Measurements from ENCODE around the gene RNF151. TPM values are rescaled to one million over a fixed set of nuclear protein-coding genes. Genes with fewer than 3 reads are reported as not detected.

The RNF151 gene
- total RNA-seq, 4 donors from 2014 or later: not detected

- TF ChIP-seq POLR2AphosphoS5 (IDR thresholded peaks at IDR 0.05): no peak
- TF ChIP-seq POLR2A (IDR thresholded peaks at IDR 0.05): no peak
- TF ChIP-seq CTCF (IDR thresholded peaks at IDR 0.05): no peak
- no peak for TF ChIP-seq EP300 (IDR thresholded peaks at IDR 0.05)
- 71% methylated on average over 5 of the region's 5 CpGs for WGBS
- no peak for DNase-seq (ENCODE audit: low spot score in 2 of 2)
- Histone ChIP-seq H3K36me3 (no peaks in the 10 kb centered on the region), H3K9me3 (no peaks in the 10 kb centered on the region), H3K4me1 (peaks cover 35% of the 10 kb centered on the region), H3K27ac (peak overlapping the region; percentile 8), H3K27me3 (peaks cover 41% of the 10 kb centered on the region), H3K4me3 (no peak overlapping the region)
These were observed 42.6 kb upstream of the RNF151 start for GRCh38 chr16:1924095-1924494.

DNA sequence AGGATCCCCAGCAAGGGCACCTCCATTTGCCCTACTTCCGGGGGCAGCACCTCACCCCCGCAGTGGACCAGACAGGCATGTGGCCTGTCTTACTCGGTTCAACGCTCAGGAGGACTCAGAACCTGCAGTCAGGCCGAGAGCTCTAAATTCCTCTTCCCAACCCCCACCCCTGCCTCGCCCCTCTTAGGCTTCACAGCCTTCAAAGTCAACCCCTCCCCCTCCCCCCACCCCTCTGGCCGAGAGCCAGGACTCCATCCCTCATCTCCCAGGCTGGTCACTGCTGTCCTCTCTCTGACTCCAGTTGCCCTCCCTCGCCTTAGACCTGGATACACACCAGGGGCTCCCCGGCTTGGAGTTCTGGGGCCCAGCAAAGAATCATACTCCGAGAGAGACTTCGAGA, 40.4 kb upstream of the RNF151 start:
- H3K27me3 ChIP-seq: peaks cover 19% of the 10 kb centered on the region
- DNase-seq (ENCODE audit: low spot score in 2 of 2): no peak
- H3K4me3 ChIP-seq: no peak overlapping the region
- no peak for TF ChIP-seq POLR2A (IDR thresholded peaks at IDR 0.05)
- TF ChIP-seq EP300 (IDR thresholded peaks at IDR 0.05): no peak
- no peak for TF ChIP-seq CTCF (IDR thresholded peaks at IDR 0.05)
- no peak for TF ChIP-seq POLR2AphosphoS5 (IDR thresholded peaks at IDR 0.05)
- H3K9me3 ChIP-seq: no peaks in the 10 kb centered on the region
- peaks cover 39% of the 10 kb centered on the region for H3K4me1 ChIP-seq
- 61% methylated on average over 11 of the region's 11 CpGs for WGBS
- H3K36me3 ChIP-seq: no peaks in the 10 kb centered on the region
- no peak overlapping the region for H3K27ac ChIP-seq

GRCh38 chr16:1929105-1929504, 37.6 kb upstream of the RNF151 start:
- WGBS: 6% methylated on average over 5 of the region's 11 CpGs
- TF ChIP-seq POLR2AphosphoS5 (IDR thresholded peaks at IDR 0.05): no peak
- TF ChIP-seq EP300 (IDR thresholded peaks at IDR 0.05): no peak
- TF ChIP-seq CTCF (IDR thresholded peaks at IDR 0.05): no peak
- TF ChIP-seq POLR2A (IDR thresholded peaks at IDR 0.05): no peak
- Histone ChIP-seq H3K36me3 (no peaks in the 10 kb centered on the region), H3K4me3 (peak overlapping the region; percentile 57), H3K4me1 (peaks cover 24% of the 10 kb centered on the region), H3K9me3 (no peaks in the 10 kb centered on the region), H3K27me3 (no peaks in the 10 kb centered on the region), H3K27ac (peak overlapping the region; percentile 77)
- DNase-seq (ENCODE audit: low spot score in 2 of 2): peak in 1 of 2 donors; percentile 61

DNA sequence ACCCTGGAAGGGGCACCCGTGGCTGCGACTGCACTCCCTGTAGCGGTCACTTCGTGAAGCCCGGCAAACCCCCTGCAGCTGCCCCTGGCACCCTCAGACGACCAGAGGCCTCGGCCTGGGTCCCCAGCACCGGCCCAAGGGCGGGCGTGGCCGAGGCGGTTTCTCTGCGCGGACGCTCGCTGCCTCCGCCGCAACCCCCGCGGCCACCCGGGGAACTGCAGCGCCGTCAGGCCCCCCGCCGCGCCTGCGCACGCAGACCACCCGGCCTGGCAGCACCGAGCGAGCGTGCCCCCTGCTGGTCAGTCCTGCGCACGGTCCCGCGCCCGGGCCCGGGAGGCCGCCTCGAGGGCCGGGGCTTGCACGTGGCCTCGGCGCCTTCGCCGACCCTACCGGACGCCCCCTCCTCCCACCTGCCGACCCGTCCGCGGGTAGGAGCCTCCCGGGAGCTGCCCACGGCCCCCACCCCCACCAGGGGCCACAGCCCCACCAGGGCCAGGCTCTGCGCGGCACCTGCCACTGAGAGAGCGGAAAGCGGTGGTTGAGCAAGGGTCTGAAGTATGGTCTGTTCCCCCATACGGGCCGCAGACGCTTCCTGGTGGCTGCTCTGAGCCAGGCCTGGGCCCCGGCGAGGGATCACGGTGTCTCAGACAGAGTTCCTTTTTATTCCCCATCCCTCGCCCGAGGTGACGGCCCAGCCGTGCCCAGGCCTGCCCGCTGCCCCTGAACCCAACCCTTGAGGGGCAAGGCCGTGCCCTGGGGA, 36.9 kb upstream of the RNF151 start:
- Histone ChIP-seq H3K27me3 (no peaks in the 10 kb centered on the region), H3K9me3 (no peaks in the 10 kb centered on the region), H3K27ac (peak overlapping the region; percentile 77), H3K36me3 (no peaks in the 10 kb centered on the region), H3K4me3 (peak overlapping the region; percentile 57), H3K4me1 (peaks cover 18% of the 10 kb centered on the region)
- TF ChIP-seq CTCF (IDR thresholded peaks at IDR 0.05) (peak; percentile 100), POLR2A (IDR thresholded peaks at IDR 0.05) (no peak)
- 0% methylated on average over 25 of the region's 70 CpGs for WGBS
- peak; percentile 92 to 93 for DNase-seq (ENCODE audit: low spot score in 2 of 2)

GRCh38 chr16:1930338-1930720, 36.3 kb upstream of the RNF151 start:
- TF ChIP-seq EP300 (IDR thresholded peaks at IDR 0.05) (no peak), CTCF (IDR thresholded peaks at IDR 0.05) (no peak), POLR2A (IDR thresholded peaks at IDR 0.05) (no peak), POLR2AphosphoS5 (IDR thresholded peaks at IDR 0.05) (no peak)
- WGBS: 59% methylated on average over 6 of the region's 10 CpGs
- no peaks in the 10 kb centered on the region for H3K36me3 ChIP-seq
- H3K4me3 ChIP-seq: no peak overlapping the region
- no peaks in the 10 kb centered on the region for H3K27me3 ChIP-seq
- DNase-seq (ENCODE audit: low spot score in 2 of 2): no peak
- H3K9me3 ChIP-seq: no peaks in the 10 kb centered on the region
- no peak overlapping the region for H3K27ac ChIP-seq
- H3K4me1 ChIP-seq: peaks cover 18% of the 10 kb centered on the region

Measured in suprapubic skin (tissue), 4 donors.